HepG2 (cell line): ENCODE measurements around the gene C16orf87. TPM values are rescaled to one million over a fixed set of nuclear protein-coding genes. Genes with fewer than 3 reads are reported as not detected.

ENCODE experiments used
- ARHGAP35 ChIP-seq: sonication (generic); formaldehyde crosslinking; IDR thresholded peaks from 2 replicates; pipeline ENCODE4 v1.9.0; 2022; ENCODE audit warnings: mild to moderate bottlenecking, inconsistent platforms, moderate library complexity, missing genetic modification reagents, borderline replicate concordance
- ASH2L ChIP-seq: fragments of 300-600, 200-600 bp; sonication (generic); IDR thresholded peaks from 2 replicates; pipeline ENCODE4 v1.7.0; 2017; ENCODE audit warnings: low read depth, mild to moderate bottlenecking, moderate library complexity, mixed read lengths, low read length; ENCODE audit not compliant: insufficient read length
- GABPB1 ChIP-seq: IDR thresholded peaks from 2 replicates; pipeline ENCODE4 v1.6.1; 2016; ENCODE audit warnings: mild to moderate bottlenecking, missing genetic modification reagents, moderate library complexity, missing compliant biosample characterization
- HNRNPH1 ChIP-seq: fragments of 200-400 bp; formaldehyde crosslinking; optimal IDR thresholded peaks from 2 replicates; pipeline ENCODE3; 2017; ENCODE audit warnings: mild to moderate bottlenecking, low read depth, low read length
- KDM3A ChIP-seq: IDR thresholded peaks from 2 replicates; pipeline ENCODE4 v1.6.1; 2018; ENCODE audit warnings: low read depth, missing compliant biosample characterization
- KMT2A ChIP-seq: sonication (generic); formaldehyde crosslinking; IDR thresholded peaks from 2 replicates; pipeline ENCODE4 v1.4.0; 2020; ENCODE audit warnings: missing genetic modification reagents
- MXI1 ChIP-seq: IDR thresholded peaks from 3 replicates; pipeline ENCODE4 v1.6.1; 2012; ENCODE audit warnings: low read depth, low read length, inconsistent platforms, borderline replicate concordance
- PAWR ChIP-seq: sonication (generic); formaldehyde crosslinking; IDR thresholded peaks from 2 replicates; pipeline ENCODE4 v1.4.0; 2020; ENCODE audit warnings: missing genetic modification reagents, mild to moderate bottlenecking, borderline replicate concordance
- POLR2AphosphoS5 ChIP-seq: IDR thresholded peaks from 2 replicates; pipeline ENCODE4 v1.6.1; 2012; ENCODE audit warnings: low read depth, low read length
- PRMT3 ChIP-seq: sonication (generic); formaldehyde crosslinking; IDR thresholded peaks from 2 replicates; pipeline ENCODE4 v1.8.1; 2022; ENCODE audit warnings: low read depth, mild to moderate bottlenecking, moderate library complexity, missing genetic modification reagents, borderline replicate concordance
- RELA ChIP-seq: sonication (generic); formaldehyde crosslinking; IDR thresholded peaks from 2 replicates; pipeline ENCODE4 v1.4.0; 2020; ENCODE audit warnings: missing genetic modification reagents
- RFX1 ChIP-seq: fragments of 450-650 bp; IDR thresholded peaks from 2 replicates; pipeline ENCODE4 v1.6.1; 2017
- ZFY ChIP-seq: sonication (generic); formaldehyde crosslinking; IDR thresholded peaks from 2 replicates; pipeline ENCODE4 v1.4.0; 2020; ENCODE audit warnings: missing genetic modification reagents
- ZKSCAN5 ChIP-seq: sonication (generic); formaldehyde crosslinking; IDR thresholded peaks from 2 replicates; pipeline ENCODE4 v1.5.1; 2020; ENCODE audit warnings: mild to moderate bottlenecking, missing genetic modification reagents
- ZNF431 ChIP-seq: sonication (generic); formaldehyde crosslinking; IDR thresholded peaks from 2 replicates; pipeline ENCODE4 v1.9.0; 2022; ENCODE audit warnings: missing genetic modification reagents, low read depth, mild to moderate bottlenecking, borderline replicate concordance
- polyA plus RNA-seq, 8 experiments: library from polyadenylated mRNA; depleted of rRNA in 3 of 8; stranded (reverse) in 7 of 8; unstranded in 1 of 8; fragments of >200 nt; fragmentation: Illumina TruSeq in 4 of 8; extraction: Trizol in 4 of 8; gene quantifications; 2 replicates each; pipeline versions ENCODE4 v1.2.1 to v1.2.3, GENCODE V29; 2011 to 2016; ENCODE audit warnings: low read depth in 4 of 8, missing spikeins in 1 of 8, mixed read lengths in 1 of 8; ENCODE audit not compliant: insufficient read depth in 1 of 8
- total RNA-seq, 5 experiments: library from RNA; depleted of rRNA; stranded (reverse); fragments of >200 nt; fragmentation: Illumina TruSeq; extraction: Trizol; gene quantifications; 2 replicates each; pipeline ENCODE4 v1.2.3, GENCODE V29; 2016; ENCODE audit warnings: low read depth in 1 of 5
- TF ChIP-seq, protein P1 (sequence below), 2 experiments: fragments of 450-650 bp in 1 of 2; sonication (generic) in 1 of 2; formaldehyde crosslinking; IDR thresholded peaks; 2 replicates each; pipeline versions ENCODE4 v1.5.0 to v1.8.0; 2020 to 2022; ENCODE audit warnings: mild to moderate bottlenecking in 1 of 2, missing genetic modification reagents in 1 of 2
- TF ChIP-seq, protein P2 (sequence below): sonication (generic); formaldehyde crosslinking; IDR thresholded peaks from 2 replicates; pipeline ENCODE4 v1.5.0; 2020; ENCODE audit warnings: mild to moderate bottlenecking, missing genetic modification reagents
- TF ChIP-seq, protein P3 (sequence below): sonication (generic); formaldehyde crosslinking; conservative IDR thresholded peaks from 2 replicates; pipeline ENCODE4 v1.4.0; 2020; ENCODE audit warnings: missing genetic modification reagents
- TF ChIP-seq, protein P4 (sequence below): sonication (generic); formaldehyde crosslinking; IDR thresholded peaks from 2 replicates; pipeline ENCODE4 v1.8.1; 2022; ENCODE audit warnings: low read depth, mild to moderate bottlenecking, missing genetic modification reagents

Gene C16orf87
- total and polyA plus RNA-seq, 2 of the 13 experiments (the other 11 are each of a cell fraction or from before 2014, with no cell fraction given) = 8.6 to 19.5 TPM

DNA sequence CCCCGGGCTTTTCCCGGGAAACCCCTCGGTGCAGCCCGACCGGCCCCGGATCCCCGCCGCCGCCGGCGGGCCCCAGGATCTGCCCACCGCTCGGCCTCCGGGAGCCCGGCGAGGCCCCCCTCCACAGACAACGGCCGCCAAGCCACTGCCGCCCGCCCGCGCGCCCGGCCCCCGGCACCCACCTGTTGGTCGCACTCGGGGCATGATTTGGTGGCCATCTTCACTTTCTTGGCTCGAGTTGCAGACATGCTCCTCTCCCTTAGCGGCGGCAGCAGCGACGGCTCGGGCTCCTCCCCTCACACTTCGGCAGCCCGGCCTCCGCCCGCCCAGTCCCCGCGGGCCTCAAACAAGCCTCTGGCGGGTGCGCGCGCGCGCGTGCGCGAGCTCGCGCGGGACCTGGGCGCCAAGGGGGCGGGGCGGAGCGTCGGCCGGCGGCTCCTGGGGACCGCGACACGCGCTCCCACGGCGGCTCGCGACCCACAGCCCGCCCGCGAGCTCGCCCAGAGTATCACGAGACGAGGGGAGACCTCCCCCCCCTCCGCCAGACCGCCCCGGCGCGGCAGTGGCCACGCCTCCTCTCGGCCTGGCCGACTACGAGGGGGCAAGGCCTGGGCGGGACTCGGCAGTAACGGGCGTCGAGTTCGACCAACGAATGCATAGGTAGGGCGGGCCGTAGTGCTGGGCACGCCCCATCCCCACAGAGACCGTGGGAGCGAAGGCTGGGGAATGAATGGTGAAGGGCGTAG is at the start of gene C16orf87 (continued):
- TF ChIP-seq, protein P1, sequence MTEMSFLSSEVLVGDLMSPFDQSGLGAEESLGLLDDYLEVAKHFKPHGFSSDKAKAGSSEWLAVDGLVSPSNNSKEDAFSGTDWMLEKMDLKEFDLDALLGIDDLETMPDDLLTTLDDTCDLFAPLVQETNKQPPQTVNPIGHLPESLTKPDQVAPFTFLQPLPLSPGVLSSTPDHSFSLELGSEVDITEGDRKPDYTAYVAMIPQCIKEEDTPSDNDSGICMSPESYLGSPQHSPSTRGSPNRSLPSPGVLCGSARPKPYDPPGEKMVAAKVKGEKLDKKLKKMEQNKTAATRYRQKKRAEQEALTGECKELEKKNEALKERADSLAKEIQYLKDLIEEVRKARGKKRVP (CRISPR knock-in tag; IDR thresholded peaks at IDR 0.05) = no peak
- TF ChIP-seq ASH2L (peak; percentile 87), PAWR (CRISPR knock-in tag) (0 out of 2 replicates have a peak, but pooled peaks have one; percentile 3), MXI1 (peak; percentile 60; the same call in 1 of the 3 replicates), ZKSCAN5 (no peak), HNRNPH1 (no peak), POLR2AphosphoS5 (peak; percentile 55), KDM3A (CRISPR knock-in tag) (peak; percentile 75), ZNF431 (CRISPR knock-in tag) (0 out of 2 replicates have a peak, but pooled peaks have one; percentile 69), GABPB1 (CRISPR knock-in tag) (peak; percentile 66; the same call in 1 of the 2 replicates), ARHGAP35 (CRISPR knock-in tag) (0 out of 2 replicates have a peak, but pooled peaks have one; percentile 36), RFX1 (no peak), PRMT3 (CRISPR knock-in tag) (no peak), RELA (no peak), KMT2A (CRISPR knock-in tag) (peak; percentile 80; the same call in 1 of the 2 replicates), ZFY (CRISPR knock-in tag) (peak; percentile 89)
- TF ChIP-seq, protein P2, sequence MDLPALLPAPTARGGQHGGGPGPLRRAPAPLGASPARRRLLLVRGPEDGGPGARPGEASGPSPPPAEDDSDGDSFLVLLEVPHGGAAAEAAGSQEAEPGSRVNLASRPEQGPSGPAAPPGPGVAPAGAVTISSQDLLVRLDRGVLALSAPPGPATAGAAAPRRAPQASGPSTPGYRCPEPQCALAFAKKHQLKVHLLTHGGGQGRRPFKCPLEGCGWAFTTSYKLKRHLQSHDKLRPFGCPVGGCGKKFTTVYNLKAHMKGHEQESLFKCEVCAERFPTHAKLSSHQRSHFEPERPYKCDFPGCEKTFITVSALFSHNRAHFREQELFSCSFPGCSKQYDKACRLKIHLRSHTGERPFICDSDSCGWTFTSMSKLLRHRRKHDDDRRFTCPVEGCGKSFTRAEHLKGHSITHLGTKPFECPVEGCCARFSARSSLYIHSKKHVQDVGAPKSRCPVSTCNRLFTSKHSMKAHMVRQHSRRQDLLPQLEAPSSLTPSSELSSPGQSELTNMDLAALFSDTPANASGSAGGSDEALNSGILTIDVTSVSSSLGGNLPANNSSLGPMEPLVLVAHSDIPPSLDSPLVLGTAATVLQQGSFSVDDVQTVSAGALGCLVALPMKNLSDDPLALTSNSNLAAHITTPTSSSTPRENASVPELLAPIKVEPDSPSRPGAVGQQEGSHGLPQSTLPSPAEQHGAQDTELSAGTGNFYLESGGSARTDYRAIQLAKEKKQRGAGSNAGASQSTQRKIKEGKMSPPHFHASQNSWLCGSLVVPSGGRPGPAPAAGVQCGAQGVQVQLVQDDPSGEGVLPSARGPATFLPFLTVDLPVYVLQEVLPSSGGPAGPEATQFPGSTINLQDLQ (CRISPR knock-in tag) = 0 out of 2 replicates have a peak, but pooled peaks have one; percentile 94
- TF ChIP-seq, protein P3, sequence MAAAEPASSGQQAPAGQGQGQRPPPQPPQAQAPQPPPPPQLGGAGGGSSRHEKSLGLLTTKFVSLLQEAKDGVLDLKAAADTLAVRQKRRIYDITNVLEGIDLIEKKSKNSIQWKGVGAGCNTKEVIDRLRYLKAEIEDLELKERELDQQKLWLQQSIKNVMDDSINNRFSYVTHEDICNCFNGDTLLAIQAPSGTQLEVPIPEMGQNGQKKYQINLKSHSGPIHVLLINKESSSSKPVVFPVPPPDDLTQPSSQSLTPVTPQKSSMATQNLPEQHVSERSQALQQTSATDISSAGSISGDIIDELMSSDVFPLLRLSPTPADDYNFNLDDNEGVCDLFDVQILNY (CRISPR knock-in tag) = peak; percentile 15; the same call in 1 of the 2 replicates
- TF ChIP-seq, protein P4, sequence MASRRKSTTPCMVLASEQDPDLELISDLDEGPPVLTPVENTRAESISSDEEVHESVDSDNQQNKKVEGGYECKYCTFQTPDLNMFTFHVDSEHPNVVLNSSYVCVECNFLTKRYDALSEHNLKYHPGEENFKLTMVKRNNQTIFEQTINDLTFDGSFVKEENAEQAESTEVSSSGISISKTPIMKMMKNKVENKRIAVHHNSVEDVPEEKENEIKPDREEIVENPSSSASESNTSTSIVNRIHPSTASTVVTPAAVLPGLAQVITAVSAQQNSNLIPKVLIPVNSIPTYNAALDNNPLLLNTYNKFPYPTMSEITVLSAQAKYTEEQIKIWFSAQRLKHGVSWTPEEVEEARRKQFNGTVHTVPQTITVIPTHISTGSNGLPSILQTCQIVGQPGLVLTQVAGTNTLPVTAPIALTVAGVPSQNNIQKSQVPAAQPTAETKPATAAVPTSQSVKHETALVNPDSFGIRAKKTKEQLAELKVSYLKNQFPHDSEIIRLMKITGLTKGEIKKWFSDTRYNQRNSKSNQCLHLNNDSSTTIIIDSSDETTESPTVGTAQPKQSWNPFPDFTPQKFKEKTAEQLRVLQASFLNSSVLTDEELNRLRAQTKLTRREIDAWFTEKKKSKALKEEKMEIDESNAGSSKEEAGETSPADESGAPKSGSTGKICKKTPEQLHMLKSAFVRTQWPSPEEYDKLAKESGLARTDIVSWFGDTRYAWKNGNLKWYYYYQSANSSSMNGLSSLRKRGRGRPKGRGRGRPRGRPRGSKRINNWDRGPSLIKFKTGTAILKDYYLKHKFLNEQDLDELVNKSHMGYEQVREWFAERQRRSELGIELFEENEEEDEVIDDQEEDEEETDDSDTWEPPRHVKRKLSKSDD (CRISPR knock-in tag) = peak; percentile 4; the same call in 1 of the 2 replicates
